ENCODE results near the gene AP5Z1.

The AP5Z1 gene, protein sequence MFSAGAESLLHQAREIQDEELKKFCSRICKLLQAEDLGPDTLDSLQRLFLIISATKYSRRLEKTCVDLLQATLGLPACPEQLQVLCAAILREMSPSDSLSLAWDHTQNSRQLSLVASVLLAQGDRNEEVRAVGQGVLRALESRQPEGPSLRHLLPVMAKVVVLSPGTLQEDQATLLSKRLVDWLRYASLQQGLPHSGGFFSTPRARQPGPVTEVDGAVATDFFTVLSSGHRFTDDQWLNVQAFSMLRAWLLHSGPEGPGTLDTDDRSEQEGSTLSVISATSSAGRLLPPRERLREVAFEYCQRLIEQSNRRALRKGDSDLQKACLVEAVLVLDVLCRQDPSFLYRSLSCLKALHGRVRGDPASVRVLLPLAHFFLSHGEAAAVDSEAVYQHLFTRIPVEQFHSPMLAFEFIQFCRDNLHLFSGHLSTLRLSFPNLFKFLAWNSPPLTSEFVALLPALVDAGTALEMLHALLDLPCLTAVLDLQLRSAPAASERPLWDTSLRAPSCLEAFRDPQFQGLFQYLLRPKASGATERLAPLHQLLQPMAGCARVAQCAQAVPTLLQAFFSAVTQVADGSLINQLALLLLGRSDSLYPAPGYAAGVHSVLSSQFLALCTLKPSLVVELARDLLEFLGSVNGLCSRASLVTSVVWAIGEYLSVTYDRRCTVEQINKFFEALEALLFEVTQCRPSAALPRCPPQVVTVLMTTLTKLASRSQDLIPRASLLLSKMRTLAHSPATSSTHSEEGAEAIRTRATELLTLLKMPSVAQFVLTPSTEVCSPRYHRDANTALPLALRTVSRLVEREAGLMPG

DNA sequence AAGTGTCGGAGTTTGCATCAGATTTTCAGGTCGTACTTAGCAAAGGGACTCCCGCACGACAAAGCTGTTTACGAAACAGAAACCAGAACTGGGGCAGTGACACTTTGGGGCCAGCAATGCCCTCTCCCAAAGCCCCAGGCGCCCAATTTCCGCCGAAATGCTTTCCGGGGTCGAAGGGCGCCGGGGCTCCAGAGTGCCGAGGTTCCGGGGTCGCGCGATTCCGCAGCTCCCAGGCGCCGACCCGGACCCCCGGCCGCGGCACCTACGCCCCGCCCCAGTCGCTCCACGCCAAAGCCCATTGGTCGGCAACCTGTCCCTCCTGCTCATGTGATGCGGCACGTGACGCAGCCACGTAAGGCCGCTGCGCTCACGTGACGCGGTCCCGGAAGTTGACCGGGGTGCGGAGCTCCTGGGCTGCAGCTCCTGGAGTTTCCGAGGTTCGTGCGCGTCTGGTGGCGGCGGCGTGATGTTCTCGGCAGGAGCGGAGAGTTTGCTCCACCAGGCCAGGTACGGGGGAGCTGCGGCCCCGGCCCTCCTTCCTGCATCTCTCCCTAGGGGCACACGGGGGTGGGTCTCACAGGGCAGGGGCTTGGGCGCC, at the start of gene AP5Z1:
Gene AP5Z1, plus strand, starts transcription at position 374 of the 598 bp plus-strand sequence. Its CDS starts 93 bp downstream, at position 467.
- peak; percentile 93 for DNase-seq

DNA sequence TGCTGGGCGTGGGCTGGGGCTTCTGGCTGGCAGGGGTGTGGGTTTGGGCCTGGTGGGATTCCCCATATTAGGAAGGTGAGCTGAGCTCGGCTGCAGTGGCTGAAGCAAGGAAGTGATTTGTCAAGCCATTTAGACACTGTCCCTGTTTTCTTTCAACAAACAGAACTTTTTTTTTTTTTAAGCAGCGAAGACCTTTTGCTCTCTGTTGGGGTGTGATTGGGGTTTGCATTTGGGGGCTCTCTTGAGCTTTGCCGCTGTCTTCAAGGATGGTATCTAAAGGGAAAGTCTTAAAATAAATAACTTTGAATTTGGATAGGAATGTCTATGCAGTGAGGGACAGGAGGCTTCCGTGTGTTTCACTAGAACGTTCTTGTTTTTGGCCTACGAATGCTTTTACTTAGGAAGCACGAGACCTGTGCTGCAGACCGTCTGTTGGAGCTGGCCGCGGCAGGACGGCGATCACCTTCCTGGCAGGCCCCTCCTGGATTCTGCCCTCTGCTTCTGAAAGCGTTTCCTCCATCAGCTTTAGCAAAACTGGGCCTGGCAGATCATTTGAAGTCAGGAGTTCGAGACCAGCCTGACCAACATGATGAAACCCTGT, 49.5 kb upstream of the AP5Z1 start:
- DNase-seq, result no peak

DNA sequence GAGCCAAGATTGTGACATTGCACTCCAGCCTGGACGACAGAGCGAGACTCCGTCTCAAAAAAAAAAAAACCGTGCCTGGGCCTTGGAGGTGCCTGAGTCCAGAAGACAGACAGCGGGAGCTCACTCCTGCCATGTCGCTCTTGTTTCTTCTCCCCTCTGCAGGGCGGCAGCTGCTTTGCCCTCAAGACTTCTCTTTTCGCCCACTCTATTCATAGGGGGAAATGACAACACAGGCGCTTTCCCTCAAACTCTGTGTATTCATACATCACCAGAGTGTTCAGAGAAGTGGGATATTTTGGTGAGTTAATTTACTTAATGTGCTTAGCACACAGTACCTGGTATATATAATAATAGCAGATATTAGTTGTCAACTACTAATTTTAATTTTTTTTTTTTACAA, 48.9 kb upstream of the AP5Z1 start:
- no peak for DNase-seq

DNA sequence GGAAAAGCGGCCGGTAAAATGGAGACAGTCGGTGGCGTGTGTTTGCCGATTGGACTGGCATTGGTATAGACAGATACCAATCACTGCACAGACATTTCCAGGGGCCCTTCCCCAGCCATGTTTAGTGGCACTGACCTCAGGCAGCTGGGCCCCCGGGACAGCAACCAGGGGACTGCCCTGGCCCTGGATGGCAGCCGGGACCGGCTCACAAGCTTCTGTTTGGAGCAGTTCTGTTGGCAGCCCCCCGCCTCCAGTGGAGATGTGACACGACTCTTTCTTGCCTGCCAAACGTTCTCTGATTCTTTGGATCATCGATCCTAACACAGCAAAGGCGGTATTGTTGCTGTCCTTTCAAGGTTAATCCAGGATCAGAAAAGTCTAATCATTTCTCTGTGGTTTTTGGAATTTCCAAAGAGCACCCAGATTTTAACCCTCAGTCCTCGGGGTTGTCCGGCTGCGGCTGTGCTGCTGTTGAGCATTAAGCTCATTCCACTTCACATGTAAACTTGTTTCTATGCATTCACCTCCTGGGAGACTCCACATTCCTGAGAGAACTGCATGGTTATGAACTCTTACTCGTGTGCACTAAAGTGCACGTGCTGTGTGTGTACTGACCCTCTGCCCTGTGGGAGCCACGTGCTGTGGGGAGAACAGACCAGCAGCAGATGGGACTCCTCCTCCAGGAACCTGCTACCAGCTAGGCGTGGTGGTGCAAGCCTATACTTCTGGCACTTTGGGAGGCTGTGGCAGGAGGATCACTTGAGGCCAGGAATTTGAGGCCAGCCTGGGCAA, 47.3 kb upstream of the AP5Z1 start:
- no peak for DNase-seq

DNA sequence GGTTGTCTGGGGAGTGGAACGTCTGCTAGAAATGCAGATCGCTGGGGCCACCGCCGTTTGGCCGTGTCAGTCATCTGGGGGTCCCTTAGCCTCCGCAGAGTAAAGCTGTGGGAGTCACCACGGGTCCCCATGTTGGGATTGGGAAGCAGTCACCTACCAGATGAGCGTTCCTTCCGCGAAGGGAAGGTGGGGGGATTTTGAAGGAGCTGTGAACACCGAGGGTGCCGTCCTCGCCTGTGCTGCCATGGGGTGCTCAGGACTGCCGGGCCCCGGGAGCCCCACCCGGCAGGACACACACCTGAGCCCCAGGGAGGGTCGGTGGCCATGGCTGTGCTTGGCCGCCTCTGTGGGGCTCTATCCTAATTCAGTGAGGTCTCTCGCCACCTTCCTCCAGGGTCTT, 46.2 kb upstream of the AP5Z1 start:
- no peak for DNase-seq

DNA sequence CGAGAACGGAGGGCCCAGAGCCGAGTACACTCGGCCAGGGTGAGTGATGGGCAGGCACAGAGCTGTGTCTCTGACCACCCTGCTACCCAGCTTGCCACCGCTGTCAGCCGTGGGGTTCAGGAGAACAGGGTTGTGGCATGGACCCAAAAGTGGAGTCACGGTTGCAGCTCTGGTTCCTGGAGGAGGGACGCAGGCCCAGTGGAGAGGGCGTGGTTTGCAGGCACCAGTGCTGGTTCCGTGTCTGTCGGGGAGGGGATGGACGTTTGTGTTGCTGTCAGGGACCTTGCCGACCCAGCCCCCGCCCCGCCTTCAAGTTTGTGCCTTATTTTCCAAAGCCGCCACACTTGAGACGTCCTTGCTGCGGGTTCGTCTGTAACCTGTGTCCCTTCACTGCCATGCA, 45.1 kb upstream of the AP5Z1 start:
- DNase-seq, result no peak

DNA sequence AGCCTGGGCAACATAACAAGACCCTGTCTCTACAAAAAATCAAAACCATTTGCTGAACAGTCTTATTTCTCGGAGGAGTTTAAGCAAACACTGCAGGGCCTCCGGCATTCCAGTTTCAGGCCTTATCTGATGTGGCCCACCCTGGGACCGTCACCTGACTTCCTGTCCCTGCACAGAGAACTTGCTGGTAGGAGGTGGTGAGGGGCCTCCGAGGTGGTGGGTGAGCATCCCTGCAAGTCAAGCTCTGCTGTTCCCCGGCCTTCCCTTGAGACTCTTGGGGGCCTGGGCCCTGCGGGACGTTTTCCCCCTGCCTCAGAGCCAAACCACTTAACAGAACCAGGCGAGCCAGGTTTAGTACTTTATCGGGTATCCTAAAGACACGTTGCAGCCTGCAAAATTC, 44.5 kb upstream of the AP5Z1 start:
- no peak for DNase-seq

DNA sequence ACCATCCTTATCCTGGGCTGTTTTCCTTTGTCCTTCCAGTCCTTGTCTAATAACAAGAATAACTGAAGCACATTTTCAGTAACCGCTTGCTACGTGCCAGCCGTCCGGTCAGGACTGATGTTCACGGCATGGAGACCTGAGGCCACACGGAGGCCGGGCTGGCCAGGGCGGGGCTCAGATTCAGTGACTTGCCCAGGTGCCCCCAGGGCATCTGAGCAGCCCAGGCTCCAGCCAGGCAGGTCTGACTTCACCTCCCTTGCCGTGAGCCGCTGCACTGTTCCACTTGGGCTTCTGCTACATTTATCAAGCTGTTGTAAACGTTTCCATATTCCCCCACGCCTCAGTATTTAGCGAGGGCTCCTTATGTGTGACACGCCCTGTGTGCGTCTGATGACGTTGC, 43.6 kb upstream of the AP5Z1 start:
- no peak for DNase-seq

DNA sequence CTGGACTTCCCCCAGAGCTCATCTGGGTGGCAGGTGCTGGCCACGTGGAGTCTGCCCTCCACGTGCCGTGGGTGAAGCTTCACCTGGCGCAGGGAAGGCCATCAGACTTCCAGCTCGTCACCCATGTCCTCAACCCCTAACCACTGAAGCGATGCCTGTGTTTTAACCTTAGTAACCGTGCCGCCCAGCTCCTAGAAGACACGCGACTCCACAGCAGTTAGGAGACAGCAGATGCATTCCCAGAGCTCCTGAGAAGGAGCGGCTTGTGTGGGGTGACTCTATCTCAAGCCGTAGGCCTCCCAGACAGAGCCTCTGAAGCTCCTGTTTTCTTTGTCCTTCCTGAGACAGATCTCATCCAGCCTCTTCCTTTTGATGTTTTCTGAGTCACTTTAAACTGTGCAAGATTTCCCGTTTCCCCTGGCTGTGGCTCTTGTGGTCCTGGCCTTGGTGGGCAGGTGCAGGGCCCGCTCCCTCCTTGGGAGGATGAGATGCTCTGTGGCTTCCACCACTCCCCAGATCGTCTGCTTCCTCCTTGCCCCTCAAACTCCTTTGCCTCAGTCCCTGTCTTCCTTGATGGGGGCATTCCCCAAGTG, 41.4 kb upstream of the AP5Z1 start:
- no peak for DNase-seq

DNA sequence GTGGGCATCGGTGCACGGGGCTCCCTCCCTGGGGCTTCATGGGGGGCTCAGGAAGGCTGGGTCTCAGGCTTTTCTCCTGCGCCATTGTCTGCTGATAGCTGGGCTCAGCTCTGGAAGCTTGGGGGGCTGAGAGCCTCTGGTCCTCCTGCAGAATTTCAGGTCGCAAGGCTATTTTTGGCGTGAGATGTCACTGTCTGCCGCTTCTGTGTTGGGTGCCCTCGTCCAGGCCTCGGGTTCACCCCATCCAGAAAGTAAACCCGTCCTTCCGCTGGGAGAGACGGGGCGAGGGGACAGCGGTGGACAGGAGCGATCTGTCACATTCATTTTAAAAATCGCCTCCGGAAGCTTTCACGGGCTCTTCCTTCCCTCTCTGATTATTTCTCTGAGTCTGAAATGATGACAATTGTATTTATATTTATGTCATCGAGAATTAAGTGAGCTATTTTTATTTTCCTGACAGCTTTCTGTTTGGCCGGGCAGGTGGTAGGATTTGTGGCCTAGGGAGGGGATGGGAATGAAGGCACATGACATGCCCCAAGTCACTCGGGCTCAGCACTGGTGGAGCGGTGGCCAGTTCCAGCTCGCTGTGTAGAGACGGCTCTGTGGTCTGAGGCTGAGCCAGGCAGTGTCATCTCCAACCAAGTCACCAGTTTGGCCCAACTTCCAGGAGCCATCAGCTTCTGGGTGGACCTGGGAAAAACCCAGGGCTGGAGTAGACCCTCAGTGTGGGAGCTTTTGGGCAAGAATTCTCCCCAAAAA, 40.7 kb upstream of the AP5Z1 start:
- DNase-seq, result no peak

DNA sequence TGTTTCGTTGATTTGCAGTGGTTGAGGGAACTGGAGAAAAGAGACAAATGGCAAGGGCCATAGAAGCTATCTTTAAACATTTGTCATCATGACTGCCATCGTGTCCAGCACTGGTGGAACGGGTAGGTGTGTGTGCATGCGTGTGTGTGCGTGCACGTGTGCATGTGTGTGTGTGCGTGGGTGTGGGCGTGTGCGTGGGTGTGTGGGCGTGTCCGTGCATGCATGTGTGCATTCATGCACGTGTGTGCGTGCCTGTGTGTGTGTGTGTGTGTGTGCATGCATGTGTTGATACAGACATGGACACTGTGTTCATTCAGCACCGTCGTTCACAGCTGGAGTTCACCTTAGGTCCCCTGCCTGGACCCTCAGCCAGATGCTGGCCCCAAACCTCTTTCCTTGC, 38.1 kb upstream of the AP5Z1 start:
- DNase-seq, result no peak

DNA sequence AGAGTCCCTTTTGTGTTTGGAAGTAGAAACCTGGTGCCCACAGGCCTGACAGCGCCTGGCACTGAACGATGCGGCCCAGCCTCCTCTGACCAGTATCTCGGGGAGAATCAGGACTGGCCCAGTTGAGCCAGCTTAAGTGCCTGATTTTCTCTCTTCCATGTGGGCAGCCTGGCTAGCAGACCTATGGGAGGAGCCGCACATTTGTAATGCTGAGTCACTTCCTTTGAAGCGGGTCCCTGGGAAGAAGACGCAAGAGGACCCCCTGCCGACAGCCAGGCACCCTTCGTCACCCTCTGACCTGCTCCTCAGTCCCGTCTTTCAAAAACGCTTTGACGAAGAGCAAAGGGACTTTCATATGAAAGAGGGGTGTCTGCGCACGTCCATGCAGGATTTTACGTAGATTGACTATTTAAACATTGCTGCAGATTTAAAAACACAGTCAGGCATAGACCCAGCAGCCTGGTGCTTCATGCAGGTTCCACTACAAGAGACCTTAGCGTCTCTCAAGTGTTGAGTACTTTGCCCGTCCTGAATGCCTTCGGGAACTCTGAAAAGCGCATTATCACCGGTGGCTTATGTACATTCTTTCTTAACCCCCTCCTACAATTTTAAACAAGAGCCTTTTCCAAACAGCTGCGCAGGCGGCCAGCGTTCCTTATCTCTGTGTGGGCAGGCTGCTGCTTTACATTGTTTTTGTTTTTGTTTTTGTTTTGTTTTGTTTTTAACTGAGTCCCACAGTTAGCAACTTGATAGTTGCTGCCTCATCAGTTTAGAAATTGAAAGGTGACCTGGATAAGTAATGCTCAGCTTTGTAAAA, 36.5 kb upstream of the AP5Z1 start:
- no peak for DNase-seq

DNA sequence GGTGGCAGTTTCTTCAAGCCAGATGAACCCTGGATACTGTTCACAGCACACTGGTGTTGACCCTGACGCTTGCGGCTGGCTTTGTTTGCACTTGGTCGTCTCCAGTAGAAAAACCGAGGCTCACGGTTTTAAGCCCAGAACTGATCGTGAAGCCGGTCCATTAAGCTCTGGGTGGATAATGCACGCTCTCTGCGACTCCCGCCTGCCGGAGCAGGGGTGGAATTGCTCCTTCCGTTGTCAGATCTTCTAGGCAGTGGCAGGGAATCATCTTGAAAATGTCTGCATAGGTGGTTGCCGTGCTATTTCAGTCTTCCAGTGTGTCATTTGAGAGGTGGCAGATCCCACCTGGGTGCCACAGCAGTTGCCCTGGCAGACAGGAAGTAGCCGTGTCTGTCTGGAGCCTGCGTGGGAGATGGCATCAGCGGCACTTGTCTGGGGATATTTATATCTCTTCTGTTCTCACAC, 35.9 kb upstream of the AP5Z1 start:
- DNase-seq, result no peak

DNA sequence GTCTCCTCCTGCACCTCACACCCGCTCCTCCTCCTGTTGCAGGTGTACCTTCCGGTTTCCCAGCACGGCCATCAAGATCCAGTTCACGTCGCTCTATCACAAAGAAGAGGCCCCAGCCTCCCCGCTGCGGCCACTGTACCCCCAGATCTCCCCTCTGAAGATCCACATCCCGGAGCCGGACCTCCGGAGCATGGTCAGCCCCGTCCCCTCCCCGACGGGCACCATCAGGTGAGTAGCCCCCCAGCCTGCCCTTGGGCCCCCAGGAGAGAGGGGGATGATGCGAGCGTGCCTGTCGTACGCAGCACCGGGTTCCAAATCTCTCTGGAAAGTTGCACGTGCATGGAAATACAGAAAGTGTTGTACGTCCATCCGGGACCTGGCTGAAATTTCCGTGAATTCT, 34.6 kb upstream of the AP5Z1 start:
- no peak for DNase-seq

DNA sequence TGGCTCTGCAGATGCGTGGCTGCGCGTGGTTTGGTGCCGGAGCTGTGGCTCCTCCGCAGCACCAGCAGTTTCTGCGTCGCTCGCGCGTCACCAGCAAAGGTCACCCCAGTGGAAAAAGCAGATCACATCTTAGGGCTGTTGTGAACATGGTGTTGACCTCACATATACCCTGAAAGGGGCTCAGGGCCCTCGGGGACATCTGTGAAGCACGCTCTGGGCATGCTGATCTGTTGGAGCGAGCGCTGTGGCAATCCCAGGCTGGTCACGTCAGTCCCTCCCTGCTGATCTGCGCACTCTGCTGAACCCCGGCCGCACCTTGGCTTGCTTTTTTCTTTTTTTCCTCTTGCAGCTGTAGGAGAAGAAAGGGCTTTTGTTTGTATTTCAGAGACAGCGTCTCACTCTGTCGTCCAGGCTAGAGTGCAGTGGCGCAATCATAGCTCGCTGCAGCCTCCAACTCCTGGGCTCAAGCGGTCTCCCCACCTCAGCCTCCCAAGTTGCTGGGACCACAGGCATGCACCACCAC, 33.3 kb upstream of the AP5Z1 start:
- DNase-seq, result no peak

DNA sequence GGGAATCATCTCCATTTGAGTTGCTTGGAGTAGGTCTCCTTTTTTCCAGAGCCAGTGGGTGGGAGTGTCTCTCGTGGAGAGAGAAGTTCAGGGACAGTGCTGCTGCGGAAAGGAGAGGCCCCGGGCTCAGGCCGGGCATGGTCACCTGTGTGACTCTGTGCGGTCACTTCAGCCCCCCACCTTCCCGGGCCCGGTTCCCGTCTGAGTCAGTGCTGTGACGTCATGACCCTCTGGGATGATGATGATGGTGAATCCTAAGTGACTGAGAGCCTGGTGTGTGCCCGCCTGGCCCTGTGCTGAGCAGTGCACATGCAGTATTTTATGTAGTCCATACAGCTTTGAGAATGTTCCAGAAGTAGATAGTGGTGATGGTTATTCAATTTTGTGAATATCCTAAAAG, 32.6 kb upstream of the AP5Z1 start:
- no peak for DNase-seq

DNA sequence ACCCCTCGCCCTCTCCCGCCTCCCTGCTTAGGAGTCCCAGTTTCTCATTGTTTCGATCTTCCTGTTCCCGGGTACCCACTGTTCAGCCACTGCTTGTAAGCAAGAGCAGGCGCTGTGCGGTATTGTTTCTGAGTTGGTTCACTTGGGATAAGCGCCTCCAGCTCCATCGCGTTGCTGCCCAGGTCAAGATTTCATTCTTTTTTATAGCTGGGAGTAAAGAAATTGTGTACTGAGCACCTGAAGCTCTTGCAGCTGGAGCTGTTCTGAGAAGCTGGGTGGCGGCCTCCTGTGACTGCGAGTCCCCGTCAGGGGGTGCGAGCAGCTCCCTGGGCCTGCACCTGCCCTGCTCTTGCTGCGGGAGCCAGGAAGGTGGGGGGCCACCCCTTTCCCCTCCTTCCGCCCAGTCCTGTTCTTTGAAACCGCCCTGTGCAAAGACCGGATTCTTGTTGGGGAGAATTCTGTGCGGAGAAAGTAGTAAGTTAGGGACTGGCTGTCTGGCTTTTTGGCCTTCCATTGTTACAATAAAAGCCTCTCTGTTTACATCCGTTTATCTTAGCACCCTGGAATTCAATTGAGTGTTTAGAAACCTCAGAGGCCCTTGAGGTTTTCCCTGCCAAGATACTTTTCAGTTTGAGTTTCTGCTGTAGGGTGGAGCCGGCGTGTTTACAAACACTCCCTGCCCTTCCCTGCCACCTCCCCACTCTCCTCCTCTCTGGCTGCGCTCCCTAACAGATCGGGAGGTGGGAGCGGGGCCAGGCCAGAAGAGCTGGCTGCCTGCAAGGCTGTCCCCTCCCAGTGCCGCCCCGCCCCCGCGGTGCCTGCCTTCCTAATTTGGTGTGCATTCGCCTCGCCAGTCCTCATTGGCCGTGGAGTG, 30.8 kb upstream of the AP5Z1 start:
- DNase-seq, result peak; percentile 76

DNA sequence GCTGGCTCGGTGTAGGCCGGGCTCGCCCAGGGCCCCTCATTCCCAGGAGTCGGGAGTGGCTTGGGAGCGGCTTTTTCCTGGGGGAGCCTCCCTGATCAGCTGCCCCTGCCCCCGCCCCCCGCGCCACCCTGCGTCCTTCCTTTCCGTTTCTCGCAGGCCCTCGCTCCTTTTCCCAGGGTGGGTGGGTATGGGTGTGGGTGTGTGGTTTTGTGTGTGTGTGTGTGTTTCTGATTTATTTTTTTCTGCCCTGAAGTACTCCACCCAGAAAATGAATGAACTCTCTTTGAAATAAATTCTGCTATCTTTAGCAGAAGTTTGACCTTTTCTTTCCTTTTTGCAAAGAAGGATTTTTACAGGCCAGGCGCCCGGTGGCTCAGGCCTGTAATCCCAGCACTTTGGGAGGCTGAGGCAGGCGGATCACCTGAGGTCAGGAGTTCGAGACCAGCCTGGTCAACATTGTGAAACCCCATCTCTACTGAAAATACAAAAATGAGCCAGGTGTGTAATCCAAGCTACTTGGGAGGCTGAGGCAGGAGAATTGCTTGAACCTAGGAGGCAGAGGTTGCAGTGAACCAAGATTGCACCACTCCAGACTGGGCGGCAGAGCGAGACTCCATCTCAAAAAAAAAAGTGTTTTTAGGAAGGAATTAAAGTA, 30.0 kb upstream of the AP5Z1 start:
- no peak for DNase-seq

Data from activated CD4-positive, CD25-positive, alpha-beta regulatory T cell treated with anti-CD3 and anti-CD28 coated beads, Interleukin-2, amount 50 U/mL, for 72 hours (primary cell).